Ovary (tissue), 9 donors: ENCODE measurements around the gene MEIS1. TPM values are rescaled to one million over a fixed set of nuclear protein-coding genes. Genes with fewer than 3 reads are reported as not detected.

ENCODE experiments used
- DNase-seq, 5 donors: peaks; one replicate each; pipeline ENCODE4 v3.0.0-alpha.2; 2019 to 2020
- H3K27ac ChIP-seq, 2 donors: fragments of 200-600 bp; one replicate each; pipeline versions ENCODE4 v1.5.1 to v1.8.0; 2019 to 2022
- H3K27me3 ChIP-seq: fragments of 200-600 bp; one replicate; pipeline ENCODE4 v1.8.0; 2022
- H3K36me3 ChIP-seq: fragments of 200-600 bp; sonication (generic); one replicate; pipeline ENCODE4 v1.5.1; 2019
- H3K4me1 ChIP-seq: one replicate; pipeline ENCODE4 v1.8.1; 2013; ENCODE audit warnings: mild to moderate bottlenecking, moderate library complexity; ENCODE audit not compliant: insufficient read depth
- H3K4me3 ChIP-seq: fragments of 200-600 bp; sonication (generic); one replicate; pipeline ENCODE4 v1.5.1; 2017
- H3K9me3 ChIP-seq, 2 donors: fragments of 200-600 bp in 1 of 2; sonication (generic) in 1 of 2; one replicate each; pipeline versions ENCODE4 v1.5.1 to v1.8.1; 2013 to 2019; ENCODE audit warnings: mild to moderate bottlenecking in 1 of 2, moderate library complexity in 1 of 2
- CTCF ChIP-seq, 3 donors: fragments of 450-650 bp in 2 of 3; fragments of 200-600 bp in 1 of 3; IDR thresholded peaks; one replicate each; pipeline versions ENCODE4 v1.5.1 to v1.8.0; 2016 to 2022; ENCODE audit warnings: antibody characterized with exemption in 3 of 3, mild to moderate bottlenecking in 1 of 3
- EP300 ChIP-seq: sonication (generic); formaldehyde crosslinking; IDR thresholded peaks from one replicate; pipeline ENCODE4 v1.6.1; 2017; ENCODE audit warnings: antibody characterized with exemption
- POLR2A ChIP-seq: fragments of 450-650 bp; IDR thresholded peaks from one replicate; pipeline ENCODE4 v1.6.1; 2017; ENCODE audit warnings: antibody characterized with exemption, mild to moderate bottlenecking, moderate library complexity
- WGBS, 3 donors: extraction: QIAGEN DNeasy Blood & Tissue Kit in 1 of 3; methylation state at CpG; one replicate each; pipeline versions ENCODE4 v1.1.5 to v1.1.7; 2013 to 2017; 5-methylcytosine and 5-hydroxymethylcytosine counted together
- intact Hi-C, 4 donors: fragments of 100-400 bp; cut with DNase I; formaldehyde crosslinking; loops; one replicate each; pipeline versions ENCODE4 v1.11.0 to v1.15.1; 2022 to 2023
- polyA plus RNA-seq, 2 donors: library from polyadenylated mRNA; stranded (reverse); fragments of 200-250 nt in 1 of 2; fragments of 350-450 nt in 1 of 2; fragmentation: Illumina TruSeq in 1 of 2; extraction: RNeasy Lipid Tissue Mini Kit (QIAGEN cat#74804) in 1 of 2; gene quantifications; one replicate each; pipeline ENCODE4 v1.2.3, GENCODE V29; 2013 to 2014
- total RNA-seq, 7 donors: library from RNA; depleted of rRNA in 2 of 7; stranded (reverse); fragments of >200 nt in 2 of 7; fragmentation: NEBNext Ultra II Directional in 3 of 7; extraction: Animal tissue kit (Norgen Biotek cat#: 25700) in 3 of 7; gene quantifications; one replicate each; pipeline versions ENCODE4 v1.1.0 to v1.2.4, GENCODE V29; 2016 to 2023
- donor health status: DM: no; HTN: no; CAD: no; lungs with moderate emphysema.
- donor health status: DM: no; HTN: no; CAD: no.
- donor health status: Bipolar disorder and iron deficiency.
- donor health status: DM: yes; HTN: yes; CAD: no.
- donor health status: DM: no; HTN: no; CAD: no.
- donor health status: DM: yes; HTN: yes; CAD: no.

The MEIS1 gene
- total and polyA plus RNA-seq, 9 donors: 19.4 to 163 (median 80.4) TPM

GRCh38 chr2:66573416-66573815, 138.5 kb downstream of the MEIS1 start:
- TF ChIP-seq CTCF (IDR thresholded peaks at IDR 0.05): no peak
- TF ChIP-seq POLR2A: no peak
- TF ChIP-seq EP300: no peak
- H3K9me3 ChIP-seq: no peaks in the 10 kb centered on the region
- no peaks in the 10 kb centered on the region for H3K27me3 ChIP-seq
- H3K36me3 ChIP-seq: no peaks in the 10 kb centered on the region
- DNase-seq: no peak
- peaks cover 5% of the 10 kb centered on the region for H3K4me1 ChIP-seq
- no peak overlapping the region for H3K4me3 ChIP-seq
- intact Hi-C loops: loop anchor here in 2 of 4 donors (10.0 kb wide), 3 partner anchors 849 to 1271 kb away; no protein-coding TSS in a partner anchor
- WGBS, 3 donors: 58 to 78% (median 73%) methylated on average over 7 of the region's 7 CpGs
- H3K27ac ChIP-seq: peak overlapping the region in 1 of 2 donors; percentile 9

- no peaks in the 10 kb centered on the region for H3K9me3 ChIP-seq
- peaks cover 5% of the 10 kb centered on the region for H3K4me1 ChIP-seq
- 21 to 33% (median 29%) methylated on average over 8 of the region's 8 CpGs for WGBS, 3 donors
- TF ChIP-seq POLR2A: no peak
- no peak for TF ChIP-seq EP300
- TF ChIP-seq CTCF (IDR thresholded peaks at IDR 0.05): no peak
- no peak overlapping the region for H3K4me3 ChIP-seq
- no peaks in the 10 kb centered on the region for H3K27me3 ChIP-seq
- peak in 2 of 5 donors; percentile 21 to 28 for DNase-seq
- H3K27ac ChIP-seq: peak overlapping the region in 1 of 2 donors; percentile 9
- intact Hi-C loops: loop anchor here in 2 of 4 donors (2.0 to 10.0 kb wide), 4 partner anchors 135 to 1271 kb away; no protein-coding TSS in a partner anchor
- H3K36me3 ChIP-seq: no peaks in the 10 kb centered on the region
Observed at GRCh38 chr2:66573821-66574233, 138.9 kb downstream of the MEIS1 start.

DNA sequence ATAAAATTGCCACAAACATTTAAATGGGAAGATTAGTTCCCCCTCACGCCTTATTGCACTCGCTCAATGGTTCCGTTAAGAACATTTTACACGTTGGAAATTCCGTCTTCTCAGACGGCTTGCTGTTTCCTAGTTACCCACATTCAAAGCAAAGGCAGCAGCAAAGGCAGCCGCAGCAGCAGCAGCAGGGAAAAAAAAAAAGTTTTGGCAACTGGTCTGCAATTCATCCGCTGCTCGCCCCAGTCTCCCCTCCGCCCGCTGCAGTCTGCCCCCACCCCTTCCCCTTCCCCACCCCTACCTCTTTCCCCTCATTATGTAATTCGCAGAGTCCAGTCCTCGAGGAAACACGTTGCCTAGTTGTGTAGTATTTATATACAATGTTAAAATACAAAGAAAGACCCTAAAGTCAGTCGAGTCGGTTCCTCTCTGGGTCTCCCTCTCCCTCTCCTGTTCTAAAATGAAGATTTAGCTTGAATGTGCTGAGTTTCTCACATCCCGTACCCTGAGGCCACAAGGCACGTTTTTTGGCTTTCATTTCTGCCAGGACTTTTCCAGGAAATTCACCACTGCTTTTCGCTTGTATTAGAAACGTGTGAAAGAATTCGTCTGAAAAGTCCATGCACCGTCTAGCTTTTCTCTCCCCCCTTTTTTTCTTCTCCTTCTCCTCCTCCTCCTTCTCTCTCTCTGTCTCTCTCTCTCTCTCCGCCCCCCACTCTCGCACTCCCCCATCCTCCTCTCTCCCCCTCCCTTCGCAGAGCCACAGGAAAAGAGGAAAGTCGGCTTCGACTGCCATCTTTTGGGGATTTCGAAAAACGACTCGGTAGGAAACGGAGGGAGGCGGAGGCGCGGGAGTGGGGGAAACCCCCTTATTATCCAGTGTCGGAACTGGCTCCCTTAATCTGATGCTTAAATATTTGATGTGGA, 140.0 kb downstream of the MEIS1 start:
- peak overlapping the region; percentile 70 for H3K4me3 ChIP-seq
- WGBS, 3 donors: 0 to 1% (median 1%) methylated on average over 35 of the region's 35 CpGs
- DNase-seq: peak; percentile 76 to 85 (median 83)
- no peaks in the 10 kb centered on the region for H3K9me3 ChIP-seq
- H3K36me3 ChIP-seq: no peaks in the 10 kb centered on the region
- peaks cover 3% of the 10 kb centered on the region for H3K4me1 ChIP-seq
- TF ChIP-seq EP300 (peak; percentile 12), CTCF (IDR thresholded peaks at IDR 0.05) (peak; percentile 14 to 58 (median 48)), POLR2A (no peak)
- intact Hi-C loops: loop anchor here in 3 of 4 donors (2.0 to 10.0 kb wide), 5 partner anchors 133 to 1270 kb away; no protein-coding TSS in a partner anchor
- no peaks in the 10 kb centered on the region for H3K27me3 ChIP-seq
- peak overlapping the region in 1 of 2 donors; percentile 83 for H3K27ac ChIP-seq

DNA sequence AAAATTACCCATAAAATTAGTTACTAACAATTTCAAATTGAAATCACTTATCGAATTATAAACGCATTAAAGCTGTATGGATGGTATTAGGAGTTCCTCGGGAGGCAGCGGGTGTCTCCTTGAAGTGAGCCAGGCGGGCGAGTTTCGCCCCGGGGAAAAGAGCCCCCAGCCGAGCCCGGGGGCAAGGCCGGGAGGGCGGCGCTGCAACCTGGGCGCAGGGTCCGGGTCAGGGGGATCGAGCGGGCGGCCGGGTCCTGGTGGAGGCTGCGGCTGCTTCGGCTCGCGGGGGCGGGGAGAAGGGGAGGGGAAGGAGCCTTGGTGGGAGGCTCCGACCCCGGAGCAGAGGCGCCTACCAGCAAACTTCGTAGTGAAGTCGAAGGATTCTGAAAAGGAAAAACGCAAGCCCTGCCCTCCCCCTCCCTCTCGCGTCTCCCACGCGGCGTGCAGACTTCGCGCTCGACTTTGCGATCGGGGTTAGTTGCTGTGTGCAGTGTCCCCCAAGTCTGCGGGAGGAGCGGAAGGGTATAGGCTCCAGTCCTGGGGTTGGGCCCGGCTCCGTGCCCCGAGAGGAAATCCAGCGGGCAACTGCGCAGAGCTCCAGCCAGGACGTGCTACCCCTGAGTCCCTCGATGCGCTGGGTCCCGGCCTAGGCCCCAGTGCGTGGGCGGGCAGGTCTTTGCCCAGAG, 140.8 kb downstream of the MEIS1 start:
- TF ChIP-seq CTCF (IDR thresholded peaks at IDR 0.05) (peak in 1 of 3 donors; percentile 3), POLR2A (peak; percentile 15), EP300 (no peak)
- H3K4me1 ChIP-seq: peaks cover 3% of the 10 kb centered on the region
- intact Hi-C loops: loop anchor here (2.0 to 10.0 kb wide), 6 partner anchors 133 to 1269 kb away; partner anchors contain the start of gene MEIS1 (in 2 of the 4)
- no peaks in the 10 kb centered on the region for H3K36me3 ChIP-seq
- H3K27ac ChIP-seq: peak overlapping the region; percentile 83 to 86
- H3K9me3 ChIP-seq: no peaks in the 10 kb centered on the region
- 0 to 1% (median 1%) methylated on average over 29 to 53 of the region's 53 CpGs for WGBS, 3 donors
- peak overlapping the region; percentile 70 for H3K4me3 ChIP-seq
- peak; percentile 66 to 81 (median 71) for DNase-seq
- no peaks in the 10 kb centered on the region for H3K27me3 ChIP-seq
